ENCODE measurements around the gene SPEM2.

The SPEM2 gene

GRCh38 chr17:7437950-7438614 lies 12.7 kb downstream of the SPEM2 start:
- no peak for TF ChIP-seq CTCF (IDR thresholded peaks at IDR 0.05; ENCODE audit: low read depth, low read length, missing control alignments)
- DNase-seq (ENCODE audit: low read depth), result no peak
- peak overlapping the region; percentile 45 for H3K4me3 ChIP-seq (ENCODE audit: low read depth, low read length)

- no peak for TF ChIP-seq CTCF (IDR thresholded peaks at IDR 0.05; ENCODE audit: low read depth, low read length, missing control alignments)
- H3K4me3 ChIP-seq (ENCODE audit: low read depth, low read length), result peak overlapping the region; percentile 45
- no peak for DNase-seq (ENCODE audit: low read depth)
Observed at GRCh38 chr17:7438656-7439460, 13.4 kb downstream of the SPEM2 start.

GRCh38 chr17:7439462-7440112 lies 14.2 kb downstream of the SPEM2 start, which contains the start of gene FGF11:
Gene FGF11, plus strand, starts transcription at chr17:7439512. Its CDS starts 109 bp downstream, at chr17:7439621.
- no peak for DNase-seq (ENCODE audit: low read depth)
- peak within 1 kb of the TSS; percentile 45 for H3K4me3 ChIP-seq (ENCODE audit: low read depth, low read length)
- no peak for TF ChIP-seq CTCF (IDR thresholded peaks at IDR 0.05; ENCODE audit: low read depth, low read length, missing control alignments)

- peak overlapping the region; percentile 45 for H3K4me3 ChIP-seq (ENCODE audit: low read depth, low read length)
- TF ChIP-seq CTCF (IDR thresholded peaks at IDR 0.05; ENCODE audit: low read depth, low read length, missing control alignments), result no peak
- no peak for DNase-seq (ENCODE audit: low read depth)
Observed at GRCh38 chr17:7440113-7440833, 14.9 kb downstream of the SPEM2 start.

- H3K4me3 ChIP-seq (ENCODE audit: low read depth, low read length), result peak overlapping the region; percentile 45
- no peak for DNase-seq (ENCODE audit: low read depth)
- no peak for TF ChIP-seq CTCF (IDR thresholded peaks at IDR 0.05; ENCODE audit: low read depth, low read length, missing control alignments)
Observed at GRCh38 chr17:7440834-7441195, 15.4 kb downstream of the SPEM2 start.

- no peak overlapping the region; the same call in 1 of the 2 replicates for H3K4me3 ChIP-seq (ENCODE audit: low read depth, low read length)
- TF ChIP-seq CTCF (IDR thresholded peaks at IDR 0.05; ENCODE audit: low read depth, low read length, missing control alignments), result no peak
- DNase-seq (ENCODE audit: low read depth), result no peak
Observed at GRCh38 chr17:7441266-7441665, 15.8 kb downstream of the SPEM2 start.

Measured in GM12864 (cell line).